ENCODE results near the gene CSGALNACT2. TPM values are rescaled to one million over a fixed set of nuclear protein-coding genes. Genes with fewer than 3 reads are reported as not detected.

The CSGALNACT2 gene
- total and polyA plus RNA-seq, 2 donors from 2014 or later = 4.8 to 20.0 TPM

DNA sequence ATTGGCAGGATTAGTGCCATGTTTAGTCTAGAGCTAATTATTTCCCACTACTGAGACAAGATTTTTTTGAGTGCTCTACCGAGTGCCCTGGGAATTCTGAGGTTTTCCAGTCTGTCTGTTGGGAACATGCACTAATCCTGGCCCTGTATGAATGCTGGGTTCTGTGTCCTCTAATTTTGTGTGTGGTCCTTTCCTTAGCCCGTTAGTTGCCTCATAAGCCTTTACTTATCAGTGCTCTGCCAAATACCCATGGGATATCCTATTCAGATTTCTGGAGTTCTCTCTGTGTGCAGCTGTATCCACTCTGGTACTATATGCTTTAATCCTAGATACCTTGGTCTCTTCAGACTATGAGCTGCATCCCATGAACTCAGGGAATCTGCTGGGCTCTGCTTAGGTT lies 13.1 kb downstream of the CSGALNACT2 start:
- Histone ChIP-seq H3K27ac (ENCODE audit: low read depth in 2 of 2, low read length in 2 of 2) (no peak overlapping the region), H3K9me3 (ENCODE audit: control insufficient read depth in 2 of 3, insufficient read depth in 1 of 3, low read length in 3 of 3) (peaks cover 0 to 7% (median 2%) of the 10 kb centered on the region in 3 donors), H3K4me3 (ENCODE audit: low read length in 3 of 3) (no peak overlapping the region), H3K4me1 (ENCODE audit: control insufficient read depth in 2 of 3, insufficient read depth in 2 of 3, low read depth in 1 of 3, low read length in 3 of 3) (peaks cover 0 to under 1% (median 0%) of the 10 kb centered on the region in 3 donors), H3K27me3 (ENCODE audit: control insufficient read depth, insufficient read depth, low read length) (no peaks in the 10 kb centered on the region), H3K9ac (ENCODE audit: low read length in 3 of 3) (no peak overlapping the region), H3K36me3 (ENCODE audit: control insufficient read depth in 2 of 3, insufficient read depth in 3 of 3, low read length in 3 of 3) (no peaks in the 10 kb centered on the region)
- intact Hi-C loops (cut with DNase I) = no loop called here
- TF ChIP-seq, protein P1, sequence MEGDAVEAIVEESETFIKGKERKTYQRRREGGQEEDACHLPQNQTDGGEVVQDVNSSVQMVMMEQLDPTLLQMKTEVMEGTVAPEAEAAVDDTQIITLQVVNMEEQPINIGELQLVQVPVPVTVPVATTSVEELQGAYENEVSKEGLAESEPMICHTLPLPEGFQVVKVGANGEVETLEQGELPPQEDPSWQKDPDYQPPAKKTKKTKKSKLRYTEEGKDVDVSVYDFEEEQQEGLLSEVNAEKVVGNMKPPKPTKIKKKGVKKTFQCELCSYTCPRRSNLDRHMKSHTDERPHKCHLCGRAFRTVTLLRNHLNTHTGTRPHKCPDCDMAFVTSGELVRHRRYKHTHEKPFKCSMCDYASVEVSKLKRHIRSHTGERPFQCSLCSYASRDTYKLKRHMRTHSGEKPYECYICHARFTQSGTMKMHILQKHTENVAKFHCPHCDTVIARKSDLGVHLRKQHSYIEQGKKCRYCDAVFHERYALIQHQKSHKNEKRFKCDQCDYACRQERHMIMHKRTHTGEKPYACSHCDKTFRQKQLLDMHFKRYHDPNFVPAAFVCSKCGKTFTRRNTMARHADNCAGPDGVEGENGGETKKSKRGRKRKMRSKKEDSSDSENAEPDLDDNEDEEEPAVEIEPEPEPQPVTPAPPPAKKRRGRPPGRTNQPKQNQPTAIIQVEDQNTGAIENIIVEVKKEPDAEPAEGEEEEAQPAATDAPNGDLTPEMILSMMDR (IDR thresholded peaks at IDR 0.05; ENCODE audit: borderline replicate concordance, extremely low read depth, insufficient read depth) = no peak
- FAIRE-seq (no peak), DNase-seq (no peak)

DNA sequence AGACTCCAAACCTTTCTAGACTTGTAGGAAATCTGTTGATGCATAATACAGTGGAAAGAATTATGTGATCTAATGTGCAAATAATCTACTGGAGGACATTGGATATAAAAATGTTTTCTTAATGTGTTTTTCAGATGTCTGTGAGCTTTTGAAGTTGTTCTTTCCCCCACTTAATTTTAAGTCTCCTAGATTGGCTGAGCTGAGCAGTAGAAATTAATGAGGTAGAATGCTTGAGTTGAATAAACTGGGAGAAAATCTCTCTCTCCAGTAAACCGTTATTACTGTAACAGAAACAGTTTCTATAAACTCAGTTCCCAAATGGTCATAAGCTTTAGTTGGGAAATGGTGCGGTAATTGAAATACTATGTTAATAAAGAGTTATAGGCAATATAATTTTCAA lies 15.7 kb downstream of the CSGALNACT2 start:
- no peaks in the 10 kb centered on the region for H3K27me3 ChIP-seq (ENCODE audit: control insufficient read depth, insufficient read depth, low read length)
- intact Hi-C loops (cut with DNase I) = no loop called here
- H3K27ac ChIP-seq (ENCODE audit: low read depth in 2 of 2, low read length in 2 of 2) = no peak overlapping the region
- no peaks in the 10 kb centered on the region for H3K36me3 ChIP-seq (ENCODE audit: control insufficient read depth in 2 of 3, insufficient read depth in 3 of 3, low read length in 3 of 3)
- DNase-seq (no peak), FAIRE-seq (no peak)
- H3K9me3 ChIP-seq (ENCODE audit: control insufficient read depth in 2 of 3, insufficient read depth in 1 of 3, low read length in 3 of 3) = peaks cover 0 to under 1% (median 0%) of the 10 kb centered on the region in 3 donors
- no peak overlapping the region for H3K4me3 ChIP-seq (ENCODE audit: low read length in 3 of 3)
- TF ChIP-seq, protein P1 (IDR thresholded peaks at IDR 0.05; ENCODE audit: borderline replicate concordance, extremely low read depth, insufficient read depth) = no peak
- peaks cover 0 to 6% (median 0%) of the 10 kb centered on the region in 3 donors for H3K4me1 ChIP-seq (ENCODE audit: control insufficient read depth in 2 of 3, insufficient read depth in 2 of 3, low read depth in 1 of 3, low read length in 3 of 3)
- H3K9ac ChIP-seq (ENCODE audit: low read length in 3 of 3) = no peak overlapping the region

DNA sequence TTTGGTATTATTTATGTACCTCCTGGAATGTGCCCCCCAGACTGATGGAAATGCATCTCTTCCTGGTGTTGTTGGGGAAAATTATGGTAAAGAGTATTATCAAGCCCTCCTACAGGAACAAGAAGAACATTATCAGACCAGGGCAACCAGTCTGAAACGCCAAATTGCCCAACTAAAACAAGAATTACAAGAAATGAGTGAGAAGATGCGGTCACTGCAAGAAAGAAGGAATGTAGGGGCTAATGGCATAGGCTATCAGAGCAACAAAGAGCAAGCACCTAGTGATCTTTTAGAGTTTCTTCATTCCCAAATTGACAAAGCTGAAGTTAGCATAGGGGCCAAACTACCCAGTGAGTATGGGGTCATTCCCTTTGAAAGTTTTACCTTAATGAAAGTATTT lies 17.0 kb downstream of the CSGALNACT2 start:
- no peak overlapping the region for H3K4me3 ChIP-seq (ENCODE audit: low read length in 3 of 3)
- no peak for FAIRE-seq
- H3K9ac ChIP-seq (ENCODE audit: low read length in 3 of 3) = no peak overlapping the region
- no peaks in the 10 kb centered on the region for H3K9me3 ChIP-seq (ENCODE audit: control insufficient read depth in 2 of 3, insufficient read depth in 1 of 3, low read length in 3 of 3)
- H3K36me3 ChIP-seq (ENCODE audit: control insufficient read depth in 2 of 3, insufficient read depth in 3 of 3, low read length in 3 of 3) = no peaks in the 10 kb centered on the region
- DNase-seq = no peak
- TF ChIP-seq, protein P1 (IDR thresholded peaks at IDR 0.05; ENCODE audit: borderline replicate concordance, extremely low read depth, insufficient read depth) = no peak
- H3K27ac ChIP-seq (ENCODE audit: low read depth in 2 of 2, low read length in 2 of 2) = no peak overlapping the region
- intact Hi-C loops (cut with DNase I) = no loop called here
- H3K27me3 ChIP-seq (ENCODE audit: control insufficient read depth, insufficient read depth, low read length) = no peaks in the 10 kb centered on the region
- H3K4me1 ChIP-seq (ENCODE audit: control insufficient read depth in 2 of 3, insufficient read depth in 2 of 3, low read depth in 1 of 3, low read length in 3 of 3) = peaks cover 0 to 6% (median 0%) of the 10 kb centered on the region in 3 donors

DNA sequence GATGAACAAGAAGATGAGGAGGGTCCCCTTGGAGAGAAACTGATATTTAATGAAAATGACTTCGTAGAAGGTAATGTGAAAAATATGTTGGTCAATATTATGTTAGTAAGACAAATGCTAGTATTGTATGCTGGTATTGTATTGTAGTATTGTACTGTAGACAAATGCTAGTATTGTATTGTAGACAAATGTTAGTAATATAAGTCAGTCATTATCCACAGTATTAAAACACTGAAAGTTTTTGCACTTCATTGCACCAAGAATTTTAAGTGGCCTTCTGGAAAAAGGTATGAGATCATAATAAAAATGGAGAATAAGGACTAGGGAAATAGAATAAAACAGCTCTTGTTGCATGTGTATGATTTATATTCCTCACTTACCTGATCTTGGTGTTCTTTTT lies 17.5 kb downstream of the CSGALNACT2 start:
- FAIRE-seq (no peak), DNase-seq (no peak)
- Histone ChIP-seq H3K27ac (ENCODE audit: low read depth in 2 of 2, low read length in 2 of 2) (no peak overlapping the region), H3K36me3 (ENCODE audit: control insufficient read depth in 2 of 3, insufficient read depth in 3 of 3, low read length in 3 of 3) (no peaks in the 10 kb centered on the region), H3K9me3 (ENCODE audit: control insufficient read depth in 2 of 3, insufficient read depth in 1 of 3, low read length in 3 of 3) (no peaks in the 10 kb centered on the region), H3K9ac (ENCODE audit: low read length in 3 of 3) (no peak overlapping the region), H3K4me3 (ENCODE audit: low read length in 3 of 3) (no peak overlapping the region), H3K4me1 (ENCODE audit: control insufficient read depth in 2 of 3, insufficient read depth in 2 of 3, low read depth in 1 of 3, low read length in 3 of 3) (peaks cover 0 to 6% (median 2%) of the 10 kb centered on the region in 3 donors), H3K27me3 (ENCODE audit: control insufficient read depth, insufficient read depth, low read length) (no peaks in the 10 kb centered on the region)
- intact Hi-C loops (cut with DNase I) = no loop called here
- TF ChIP-seq, protein P1 (IDR thresholded peaks at IDR 0.05; ENCODE audit: borderline replicate concordance, extremely low read depth, insufficient read depth) = no peak

Data from kidney (tissue), 14 donors.